Measurements from ENCODE around the gene LRP1-AS.

Gene LRP1-AS

GRCh38 chr12:57116580-57117281 lies 30.7 kb downstream of the LRP1-AS start:
- DNase-seq = no peak

DNA sequence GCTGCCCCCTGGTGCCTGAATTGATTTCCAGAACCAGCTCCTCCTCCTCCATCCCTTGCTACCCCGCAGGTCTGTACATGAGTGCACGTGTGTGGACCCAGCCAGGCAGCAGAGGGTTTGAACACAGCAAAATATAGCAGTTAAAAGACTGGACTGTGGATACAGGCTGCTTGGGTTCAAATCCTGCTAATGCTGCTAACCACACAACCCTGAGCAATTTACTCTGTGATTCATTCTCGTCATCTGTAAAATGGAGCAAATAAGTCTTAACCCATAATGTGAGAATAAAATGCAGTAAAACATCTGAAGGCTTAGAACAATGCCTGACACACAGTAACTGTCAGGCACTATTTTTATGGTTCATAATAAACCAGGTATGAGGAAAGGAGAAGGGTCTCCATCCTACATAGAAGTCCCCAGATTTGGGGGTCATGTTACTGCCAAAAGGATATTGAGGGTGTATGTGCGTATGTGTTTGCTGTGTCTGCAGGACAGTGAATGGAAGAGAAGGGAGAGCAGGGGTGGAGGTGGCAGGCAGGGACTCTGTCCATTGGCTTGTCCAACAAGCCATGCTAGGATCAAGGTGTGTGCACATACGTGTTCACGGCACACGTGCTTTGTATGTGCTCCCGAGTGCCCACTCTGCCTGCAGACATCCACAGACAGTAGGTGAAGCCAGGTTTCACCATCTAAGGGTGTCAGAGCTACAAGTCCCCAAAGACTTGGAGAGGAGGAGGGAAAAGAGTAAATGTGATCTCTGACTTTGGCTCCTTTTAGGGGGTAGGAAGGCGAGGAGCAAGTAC lies 34.7 kb downstream of the LRP1-AS start:
- DNase-seq = no peak

DNA sequence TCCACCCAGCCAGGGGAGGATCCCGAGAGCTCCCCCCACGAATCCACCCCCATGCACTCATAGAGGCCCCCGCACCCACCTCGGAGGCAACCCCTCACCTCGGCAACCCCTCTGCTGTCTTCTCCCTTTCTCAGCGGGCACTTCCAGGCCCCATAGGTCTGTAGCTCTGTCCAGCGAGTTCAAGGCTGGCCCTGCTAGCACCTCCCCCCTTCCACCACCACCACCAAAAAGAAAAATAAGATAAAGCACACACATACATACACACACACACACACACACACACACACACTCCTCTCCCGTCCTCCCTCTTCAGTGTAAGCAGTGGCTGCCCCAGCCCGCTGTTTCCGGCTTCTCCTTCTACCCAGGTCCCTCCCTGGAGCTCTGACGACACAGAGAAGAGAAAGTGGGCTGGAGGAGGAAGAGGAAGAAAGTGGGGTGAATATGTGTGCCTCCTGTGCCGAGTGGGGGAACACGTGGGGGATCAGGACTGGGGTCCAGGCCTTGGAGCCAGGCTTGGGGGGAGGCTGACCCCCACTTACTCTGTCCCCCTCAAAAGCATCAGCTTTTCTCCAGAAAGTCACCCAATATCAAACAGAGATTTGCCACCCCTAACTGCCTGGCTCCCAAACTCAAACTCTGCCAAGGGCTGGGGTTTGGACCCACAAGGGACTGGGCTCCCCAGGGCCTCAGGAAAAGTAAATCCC lies 36.2 kb downstream of the LRP1-AS start, which contains the start of gene STAT6:
Gene STAT6 (minus strand): TSS at position 332 of the 704 bp plus-strand sequence. CDS start 3,084 bp downstream, outside the sequence.
- DNase-seq = peak; percentile 64

- DNase-seq = no peak
Measured at GRCh38 chr12:57110104-57111030, 37.1 kb downstream of the LRP1-AS start.

DNA sequence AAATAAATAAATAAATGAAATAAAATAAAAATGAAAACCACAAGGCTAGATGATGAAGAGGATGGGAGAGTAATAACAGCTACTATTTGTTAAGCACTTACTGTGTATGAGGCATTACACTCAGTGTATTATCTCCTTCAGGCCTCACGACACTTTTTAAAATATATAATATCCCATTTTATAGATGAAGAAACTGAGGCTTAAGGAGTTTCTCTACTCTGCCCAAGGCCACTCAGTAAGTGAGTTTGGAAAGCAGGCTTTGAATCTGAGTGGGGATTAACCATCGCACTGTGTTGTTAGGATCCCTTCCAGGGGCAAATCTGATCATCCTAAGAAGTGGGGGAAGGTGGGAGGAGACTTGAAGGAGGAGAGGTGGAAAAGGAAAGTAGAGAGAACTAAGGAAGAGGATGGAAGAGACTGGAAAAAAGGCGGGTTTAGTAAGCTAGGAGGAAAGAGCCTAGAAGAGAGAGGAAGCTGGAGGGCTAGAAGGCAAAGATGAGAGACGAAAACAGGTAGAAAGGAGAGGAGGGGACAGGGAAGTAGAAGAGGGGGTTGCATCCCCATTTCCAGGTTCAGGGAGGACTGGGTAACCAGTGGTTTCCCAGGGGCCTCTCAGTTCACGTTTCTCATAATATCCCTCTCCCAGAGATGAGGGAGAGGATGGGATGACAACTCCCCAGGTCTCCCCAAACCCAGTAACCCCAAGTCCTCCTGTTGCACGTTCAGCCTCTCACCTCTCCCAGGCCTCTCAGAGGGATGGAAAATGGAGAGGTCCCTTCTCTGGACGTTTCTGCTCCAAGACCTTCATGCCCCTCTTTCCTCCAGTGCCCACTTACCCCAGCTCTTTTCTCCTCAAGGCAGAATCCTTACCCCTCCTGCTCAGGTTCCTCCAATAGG lies 38.0 kb downstream of the LRP1-AS start:
- DNase-seq = no peak

DNA sequence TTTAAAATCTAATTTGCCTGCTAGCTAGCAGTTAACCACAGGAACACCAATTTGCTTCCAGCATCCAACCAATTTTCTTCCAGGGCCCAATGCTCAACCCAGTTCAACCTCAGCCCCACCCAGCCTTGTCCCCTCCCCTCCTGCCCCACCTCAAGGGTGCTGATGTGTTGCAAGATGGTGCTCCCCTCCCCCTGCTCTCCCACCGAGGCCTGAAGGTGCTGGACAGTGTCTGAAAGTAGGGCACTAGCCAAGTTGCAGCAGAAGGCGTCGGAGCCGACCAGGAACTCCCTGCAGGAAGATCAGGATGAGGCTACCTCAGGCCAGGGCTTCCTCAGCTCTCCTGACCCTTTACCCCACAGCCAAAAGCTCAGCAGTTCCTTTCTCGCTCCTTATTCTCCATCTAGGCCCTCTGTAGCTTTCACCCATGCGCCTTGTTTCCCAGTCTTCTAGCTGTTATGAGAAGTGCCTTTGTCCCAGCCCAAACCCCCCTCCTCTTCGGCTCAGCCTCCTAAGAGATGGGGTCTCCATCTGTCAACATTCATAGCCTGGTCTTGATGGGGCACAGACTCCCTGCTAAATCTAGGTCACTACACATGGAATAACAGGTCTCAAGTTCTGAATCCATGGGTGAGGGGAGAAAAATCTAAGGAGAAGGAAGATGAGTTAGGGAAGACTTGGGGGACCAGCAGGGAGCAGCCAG lies 39.8 kb downstream of the LRP1-AS start:
- DNase-seq = no peak

DNA sequence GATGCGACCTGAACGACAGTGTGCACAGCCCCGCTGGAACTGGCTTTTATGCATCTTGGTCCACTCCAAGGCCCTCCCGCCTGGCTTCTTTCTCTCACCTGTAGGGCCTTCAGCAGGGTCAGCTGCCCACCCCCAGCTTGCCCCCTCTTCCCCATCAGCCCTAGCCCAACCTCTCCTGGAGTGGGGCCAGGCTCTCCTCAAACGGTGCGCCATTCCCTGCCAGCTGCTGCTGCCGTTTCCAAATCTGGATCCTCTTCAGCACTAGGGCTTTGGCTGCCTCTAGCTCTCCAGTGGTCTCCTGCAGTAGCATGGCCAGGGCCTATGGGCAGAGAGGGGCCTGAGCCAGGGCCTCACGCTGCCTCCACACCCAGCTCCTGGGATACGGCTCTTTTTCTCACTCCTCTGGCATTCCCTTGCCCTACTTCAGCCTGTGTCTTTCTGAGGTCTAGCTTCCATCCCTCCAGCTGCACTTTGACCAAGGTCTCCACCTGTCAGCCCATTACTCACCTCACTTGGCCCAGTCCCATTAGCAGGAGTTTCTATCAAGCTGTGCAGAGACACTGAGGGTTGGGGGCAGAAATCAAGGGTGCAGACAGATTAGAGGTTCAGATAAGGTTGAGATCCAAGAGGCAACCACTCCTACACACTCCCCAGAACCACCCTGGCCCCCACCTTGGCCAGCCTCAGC lies 41.3 kb downstream of the LRP1-AS start:
- no peak for DNase-seq

GRCh38 chr12:57105011-57105753 lies 42.2 kb downstream of the LRP1-AS start:
- DNase-seq = no peak

- DNase-seq = no peak
Measured at GRCh38 chr12:57104292-57104910, 43.0 kb downstream of the LRP1-AS start.

DNA sequence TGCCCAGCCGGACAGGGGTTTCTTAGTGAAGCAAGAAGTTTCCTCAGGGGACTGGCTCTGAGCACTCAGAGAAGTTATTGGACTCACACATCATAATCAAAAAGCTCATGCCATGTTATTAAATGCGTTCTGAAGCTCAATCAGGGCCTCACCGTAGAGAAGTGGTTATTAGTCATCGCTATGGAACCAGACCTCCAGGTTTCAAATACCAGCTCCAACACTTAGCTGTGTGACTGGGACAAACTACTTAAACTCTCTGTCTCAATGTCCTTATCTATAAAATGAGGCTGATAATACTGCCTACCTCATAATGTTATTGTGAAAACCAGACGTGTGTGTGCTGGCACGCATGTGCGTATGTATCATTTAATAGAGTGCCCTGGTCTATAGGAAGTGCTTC lies 43.6 kb downstream of the LRP1-AS start:
- DNase-seq = no peak

DNA sequence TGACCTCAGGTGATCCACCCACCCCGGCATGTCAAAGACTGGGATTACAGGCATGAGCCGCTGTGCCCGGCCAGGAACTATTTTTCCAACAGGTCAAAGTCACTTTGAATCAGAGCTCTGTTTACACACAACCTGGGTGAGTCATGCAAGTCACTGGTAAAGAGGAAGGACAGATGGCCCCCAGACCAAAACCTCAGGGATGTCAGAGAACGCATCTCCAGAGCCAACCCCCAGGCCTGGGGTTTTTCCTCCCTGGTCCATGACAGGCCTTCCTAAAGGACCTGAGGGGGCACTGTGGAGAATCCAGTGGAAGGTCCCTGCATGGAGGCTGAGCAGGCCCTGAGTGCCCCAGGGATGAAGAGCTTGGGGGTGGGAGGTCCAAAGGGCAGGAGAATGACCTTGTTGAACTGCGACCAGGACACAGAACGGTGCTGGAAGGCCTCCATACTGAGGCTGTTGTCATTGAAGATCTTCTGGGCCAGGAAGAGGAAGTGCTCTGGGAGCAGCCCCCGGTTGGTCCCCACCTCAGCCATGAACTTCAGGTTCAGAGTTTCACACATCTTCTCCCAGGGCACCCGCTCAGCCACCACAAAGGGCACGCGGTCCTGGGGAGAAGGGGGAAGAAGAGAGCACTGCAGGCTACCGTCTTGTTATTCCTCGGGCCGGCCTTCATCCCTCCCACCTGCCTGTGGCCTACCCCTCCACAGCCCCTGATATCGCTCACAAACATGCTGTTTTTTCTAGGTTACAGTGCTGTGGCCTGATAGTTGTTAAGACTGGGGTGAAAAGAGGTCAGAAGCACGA lies 45.3 kb downstream of the LRP1-AS start:
- DNase-seq = no peak

- no peak for DNase-seq
Measured at GRCh38 chr12:57099766-57100165, 47.7 kb downstream of the LRP1-AS start.

GRCh38 chr12:57099047-57099714 lies 48.2 kb downstream of the LRP1-AS start:
- no peak for DNase-seq

DNA sequence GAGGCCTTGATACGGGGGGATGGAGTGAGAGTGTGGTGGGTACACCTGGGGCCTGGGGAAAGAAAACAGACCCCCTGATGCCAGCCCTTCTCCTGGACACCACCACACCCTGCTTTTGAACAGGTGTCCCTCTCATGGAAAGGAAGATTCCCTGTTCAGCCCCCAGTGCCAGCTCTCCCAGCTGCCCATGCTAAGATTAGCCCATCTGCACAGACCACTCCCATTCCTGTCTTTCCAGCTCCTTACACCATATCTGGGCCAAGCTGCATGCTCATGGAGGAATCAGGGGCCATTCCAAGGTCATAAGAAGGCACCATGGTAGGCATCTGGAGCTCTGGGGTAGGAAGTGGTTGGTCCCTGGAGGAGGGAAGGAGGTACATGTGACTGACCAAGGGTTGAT lies 48.9 kb downstream of the LRP1-AS start:
- DNase-seq = no peak

DNA sequence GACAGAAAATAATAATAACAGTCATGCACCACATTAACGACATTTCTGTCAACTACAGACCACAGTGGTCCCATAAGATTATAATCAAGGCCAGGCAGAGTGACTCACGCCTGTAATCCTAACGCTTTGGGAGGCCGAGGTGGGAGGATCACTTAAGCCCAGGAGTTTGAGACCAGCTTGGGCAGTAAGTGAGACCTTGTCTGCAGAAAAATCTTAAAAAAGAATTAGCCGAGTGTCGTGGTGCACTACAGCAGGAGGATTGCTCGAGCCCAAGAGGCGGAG lies 49.9 kb downstream of the LRP1-AS start:
- no peak for DNase-seq

- no peak for DNase-seq
Measured at GRCh38 chr12:57096748-57097553, 50.5 kb downstream of the LRP1-AS start.

- DNase-seq = no peak
Measured at GRCh38 chr12:57096099-57096572, 51.3 kb downstream of the LRP1-AS start.

Measured in NK-92 treated with Interleukin-12 subunit alpha and Interleukin-12 subunit beta, amount 100 ng/mL, for 24 hours (cell line).